C4-2B (cell line): ENCODE measurements around the gene BTBD8.

ENCODE experiments used
- CTCF ChIP-seq: fragments of 450-650 bp; conservative IDR thresholded peaks from 2 replicates; pipeline ENCODE4 v1.5.1; 2017; ENCODE audit warnings: mild to moderate bottlenecking
- ZFX ChIP-seq: fragments of 450-650 bp; IDR thresholded peaks from 2 replicates; pipeline ENCODE4 v1.6.1; 2017

DNA sequence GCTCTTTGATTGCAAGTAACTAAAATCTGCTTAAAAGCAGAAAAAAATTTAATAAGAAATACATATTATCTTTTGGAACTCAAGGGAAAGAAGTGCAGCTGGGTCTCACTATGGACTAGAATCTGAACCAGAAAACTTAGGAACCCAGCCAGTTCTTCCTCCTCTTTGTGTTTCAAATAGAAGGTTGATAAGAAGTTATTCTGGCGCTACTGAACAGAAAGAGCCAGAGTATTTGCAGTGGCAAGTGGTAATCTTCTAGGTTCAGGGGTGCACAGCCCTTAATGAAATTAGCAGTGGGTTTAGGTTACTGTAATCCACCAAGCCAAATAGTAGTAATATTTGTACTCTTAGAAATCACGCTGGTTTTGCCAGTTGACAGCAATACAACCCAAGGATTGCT is 28.5 kb downstream of the BTBD8 start:
- TF ChIP-seq CTCF (no peak), ZFX (no peak)
